ENCODE data around the gene HEXIM1. TPM values are rescaled to one million over a fixed set of nuclear protein-coding genes. Genes with fewer than 3 reads are reported as not detected.

Gene HEXIM1
- polyA plus RNA-seq, 3 donors: 2.2 to 14.8 (median 2.5) TPM

GRCh38 chr17:45098869-45099616 lies 49.2 kb upstream of the HEXIM1 start:
- H3K36me3 Mint-ChIP-seq: peaks cover 80 to 97% of the 10 kb centered on the region in 2 donors

GRCh38 chr17:45101546-45101882 lies 46.8 kb upstream of the HEXIM1 start:
- H3K4me1 Mint-ChIP-seq: no peaks in the 10 kb centered on the region
- Histone ChIP-seq H2AFZ (ENCODE audit: insufficient read depth, low read depth, low read length, poor library complexity, severe bottlenecking) (no peak overlapping the region), H3K4me1 (ENCODE audit: control insufficient read depth in 1 of 2, insufficient read depth in 2 of 2, low read length in 2 of 2) (no peaks in the 10 kb centered on the region), H3K79me2 (ENCODE audit: insufficient read depth, low read length) (no peaks in the 10 kb centered on the region), H3K36me3 (replicated peaks in 1 of 2; ENCODE audit: control insufficient read depth in 1 of 2, insufficient read depth in 2 of 2, low read length in 2 of 2) (peaks cover 87 to 94% of the 10 kb centered on the region in 2 donors), H4K20me1 (ENCODE audit: insufficient read depth, low read length) (peaks cover 51% of the 10 kb centered on the region), H3K4me3 (replicated peaks in 1 of 3; ENCODE audit: low read depth in 2 of 3, low read length in 3 of 3) (no peak overlapping the region), H3K27ac (ENCODE audit: low read depth in 1 of 2, low read length in 2 of 2) (no peak overlapping the region), H3K4me2 (replicated peaks; ENCODE audit: extremely low read depth, low read length, poor library complexity, severe bottlenecking) (no peak overlapping the region), H3K9me3 (replicated peaks in 1 of 2; ENCODE audit: control insufficient read depth in 1 of 2, insufficient read depth in 1 of 2, low read length in 2 of 2) (no peaks in the 10 kb centered on the region), H3K27me3 (ENCODE audit: control insufficient read depth in 2 of 2, insufficient read depth in 2 of 2, low read length in 2 of 2) (no peaks in the 10 kb centered on the region), H3K9ac (ENCODE audit: insufficient read depth, low read length, poor library complexity, severe bottlenecking) (no peak overlapping the region)
- H3K36me3 Mint-ChIP-seq: peaks cover 84 to 97% of the 10 kb centered on the region in 2 donors
- WGBS (ENCODE audit: insufficient coverage): 100% methylated on average over 7 of the region's 9 CpGs
- H3K27ac Mint-ChIP-seq: peak overlapping the region in 2 of 7 donors; percentile 42 to 52
- TF ChIP-seq, protein P1, sequence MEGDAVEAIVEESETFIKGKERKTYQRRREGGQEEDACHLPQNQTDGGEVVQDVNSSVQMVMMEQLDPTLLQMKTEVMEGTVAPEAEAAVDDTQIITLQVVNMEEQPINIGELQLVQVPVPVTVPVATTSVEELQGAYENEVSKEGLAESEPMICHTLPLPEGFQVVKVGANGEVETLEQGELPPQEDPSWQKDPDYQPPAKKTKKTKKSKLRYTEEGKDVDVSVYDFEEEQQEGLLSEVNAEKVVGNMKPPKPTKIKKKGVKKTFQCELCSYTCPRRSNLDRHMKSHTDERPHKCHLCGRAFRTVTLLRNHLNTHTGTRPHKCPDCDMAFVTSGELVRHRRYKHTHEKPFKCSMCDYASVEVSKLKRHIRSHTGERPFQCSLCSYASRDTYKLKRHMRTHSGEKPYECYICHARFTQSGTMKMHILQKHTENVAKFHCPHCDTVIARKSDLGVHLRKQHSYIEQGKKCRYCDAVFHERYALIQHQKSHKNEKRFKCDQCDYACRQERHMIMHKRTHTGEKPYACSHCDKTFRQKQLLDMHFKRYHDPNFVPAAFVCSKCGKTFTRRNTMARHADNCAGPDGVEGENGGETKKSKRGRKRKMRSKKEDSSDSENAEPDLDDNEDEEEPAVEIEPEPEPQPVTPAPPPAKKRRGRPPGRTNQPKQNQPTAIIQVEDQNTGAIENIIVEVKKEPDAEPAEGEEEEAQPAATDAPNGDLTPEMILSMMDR (IDR thresholded peaks at IDR 0.05): no peak
- intact Hi-C loops (cut with micrococcal nuclease): no loop called here
- no peak overlapping the region for H3K4me3 Mint-ChIP-seq
- no peaks in the 10 kb centered on the region for H3K27me3 Mint-ChIP-seq (ENCODE audit: low read depth in 3 of 3)
- DNase-seq: no peak
- no peaks in the 10 kb centered on the region for H3K9me3 Mint-ChIP-seq

More at GRCh38 chr17:45098869-45099616, 49.2 kb upstream of the HEXIM1 start:
- peaks cover 39% of the 10 kb centered on the region for H4K20me1 ChIP-seq (ENCODE audit: insufficient read depth, low read length)
- no peak overlapping the region for H2AFZ ChIP-seq (ENCODE audit: insufficient read depth, low read depth, low read length, poor library complexity, severe bottlenecking)
- H3K4me1 ChIP-seq (ENCODE audit: control insufficient read depth in 1 of 2, insufficient read depth in 2 of 2, low read length in 2 of 2): no peaks in the 10 kb centered on the region
- Mint-ChIP-seq H3K4me3 (no peak overlapping the region), H3K27ac (peak overlapping the region in 4 of 7 donors; percentile 15 to 69 (median 58)), H3K4me1 (no peaks in the 10 kb centered on the region), H3K27me3 (ENCODE audit: low read depth in 3 of 3) (peaks cover 0 to 2% (median 2%) of the 10 kb centered on the region in 3 donors), H3K9me3 (no peaks in the 10 kb centered on the region)
- DNase-seq: peak; percentile 51 to 69 (median 69)
- H3K4me3 ChIP-seq (replicated peaks in 1 of 3; ENCODE audit: low read depth in 2 of 3, low read length in 3 of 3): no peak overlapping the region
- no peak overlapping the region for H3K4me2 ChIP-seq (replicated peaks; ENCODE audit: extremely low read depth, low read length, poor library complexity, severe bottlenecking)
- WGBS (ENCODE audit: insufficient coverage): 71% methylated on average over 8 of the region's 9 CpGs
- H3K36me3 ChIP-seq (replicated peaks in 1 of 2; ENCODE audit: control insufficient read depth in 1 of 2, insufficient read depth in 2 of 2, low read length in 2 of 2): peaks cover 81 to 94% of the 10 kb centered on the region in 2 donors
- H3K27ac ChIP-seq (ENCODE audit: low read depth in 1 of 2, low read length in 2 of 2): no peak overlapping the region
- TF ChIP-seq, protein P1 (IDR thresholded peaks at IDR 0.05): peak; percentile 89
- intact Hi-C loops (cut with micrococcal nuclease): loop anchor here (2.0 to 10.0 kb wide), 3 partner anchors 33 to 180 kb away; partner anchors contain the start of gene PLCD3 (in 2 of the 2)
- no peaks in the 10 kb centered on the region for H3K27me3 ChIP-seq (ENCODE audit: control insufficient read depth in 2 of 2, insufficient read depth in 2 of 2, low read length in 2 of 2)
- no peaks in the 10 kb centered on the region for H3K79me2 ChIP-seq (ENCODE audit: insufficient read depth, low read length)
- H3K9me3 ChIP-seq (replicated peaks in 1 of 2; ENCODE audit: control insufficient read depth in 1 of 2, insufficient read depth in 1 of 2, low read length in 2 of 2): no peaks in the 10 kb centered on the region
- no peak overlapping the region for H3K9ac ChIP-seq (ENCODE audit: insufficient read depth, low read length, poor library complexity, severe bottlenecking)
